ENCODE data around the gene LTC4S.

Gene LTC4S

DNA sequence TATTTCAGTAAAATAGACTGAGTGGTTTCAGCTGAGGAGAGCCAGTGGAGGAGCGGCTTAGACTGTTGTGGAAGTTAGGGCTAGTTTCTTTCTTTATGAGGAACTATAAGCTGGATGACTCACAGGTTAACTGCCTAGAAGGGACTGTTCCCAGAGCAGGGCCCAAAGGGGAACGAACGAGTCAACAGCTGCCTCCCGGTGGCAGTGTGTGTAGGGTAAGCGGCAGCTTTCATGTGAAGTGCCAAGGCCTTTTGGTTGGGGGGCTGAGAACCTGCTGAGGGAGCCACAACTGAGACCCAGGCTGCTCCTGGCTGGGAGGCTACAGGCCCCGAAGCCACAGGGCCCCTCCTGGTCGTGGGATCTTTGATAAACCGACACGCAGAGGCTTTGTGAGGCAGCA, 33.9 kb downstream of the LTC4S start:
- TF ChIP-seq, protein P1, sequence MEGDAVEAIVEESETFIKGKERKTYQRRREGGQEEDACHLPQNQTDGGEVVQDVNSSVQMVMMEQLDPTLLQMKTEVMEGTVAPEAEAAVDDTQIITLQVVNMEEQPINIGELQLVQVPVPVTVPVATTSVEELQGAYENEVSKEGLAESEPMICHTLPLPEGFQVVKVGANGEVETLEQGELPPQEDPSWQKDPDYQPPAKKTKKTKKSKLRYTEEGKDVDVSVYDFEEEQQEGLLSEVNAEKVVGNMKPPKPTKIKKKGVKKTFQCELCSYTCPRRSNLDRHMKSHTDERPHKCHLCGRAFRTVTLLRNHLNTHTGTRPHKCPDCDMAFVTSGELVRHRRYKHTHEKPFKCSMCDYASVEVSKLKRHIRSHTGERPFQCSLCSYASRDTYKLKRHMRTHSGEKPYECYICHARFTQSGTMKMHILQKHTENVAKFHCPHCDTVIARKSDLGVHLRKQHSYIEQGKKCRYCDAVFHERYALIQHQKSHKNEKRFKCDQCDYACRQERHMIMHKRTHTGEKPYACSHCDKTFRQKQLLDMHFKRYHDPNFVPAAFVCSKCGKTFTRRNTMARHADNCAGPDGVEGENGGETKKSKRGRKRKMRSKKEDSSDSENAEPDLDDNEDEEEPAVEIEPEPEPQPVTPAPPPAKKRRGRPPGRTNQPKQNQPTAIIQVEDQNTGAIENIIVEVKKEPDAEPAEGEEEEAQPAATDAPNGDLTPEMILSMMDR (IDR thresholded peaks at IDR 0.05; ENCODE audit: low read length), result no peak

DNA sequence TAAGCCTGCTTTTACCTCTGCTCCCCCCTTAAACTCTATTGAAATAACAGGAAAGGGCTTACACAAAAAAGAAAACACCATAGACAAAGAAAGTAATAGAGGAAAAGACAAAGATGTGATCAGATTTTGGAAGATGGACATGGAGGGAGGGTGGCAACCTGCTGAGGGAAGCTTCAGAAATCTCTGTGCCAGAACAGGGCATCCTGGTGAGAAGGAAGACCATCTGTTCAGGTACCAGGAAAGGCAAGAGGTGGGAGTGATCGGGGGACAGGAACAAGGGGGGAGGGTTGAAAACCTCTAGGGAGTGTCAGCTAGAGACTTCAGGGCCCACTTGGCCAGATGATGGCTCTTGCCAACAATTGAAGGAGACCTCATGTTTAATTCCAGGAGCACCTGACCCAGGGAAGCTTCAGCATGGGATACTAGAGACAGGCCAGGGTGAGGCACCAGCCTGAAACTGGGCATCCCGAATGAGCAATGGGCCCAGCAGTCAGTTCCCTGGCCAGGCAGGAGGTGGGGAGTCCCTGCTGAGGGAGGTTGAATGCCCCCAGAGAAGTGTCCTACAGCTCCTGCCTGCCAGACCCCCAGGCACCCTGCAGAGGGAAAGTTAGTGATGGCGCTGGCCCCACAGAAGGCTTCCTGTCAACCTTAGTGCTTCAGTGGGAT, 35.1 kb downstream of the LTC4S start:
- no peaks in the 10 kb centered on the region for H3K9me3 ChIP-seq (replicated peaks; ENCODE audit: insufficient read depth, low read length)
- no peak overlapping the region for H3K27ac ChIP-seq (ENCODE audit: low read length)
- no peaks in the 10 kb centered on the region for H3K4me1 ChIP-seq (ENCODE audit: low read length)
- H3K9me2 ChIP-seq (replicated peaks; ENCODE audit: insufficient read depth, low read length), result no peaks in the 10 kb centered on the region
- no peak overlapping the region for H3K4me3 ChIP-seq (ENCODE audit: low read length)
- H3K9ac ChIP-seq (ENCODE audit: low read length), result no peak overlapping the region
- peaks cover 16% of the 10 kb centered on the region for H4K20me1 ChIP-seq (ENCODE audit: insufficient read depth, low read length)
- peaks cover 35% of the 10 kb centered on the region for H3F3A ChIP-seq (ENCODE audit: insufficient read depth, low read length)
- H3K4me2 ChIP-seq (ENCODE audit: low read depth, low read length), result no peak overlapping the region
- no peaks in the 10 kb centered on the region for H3K27me3 ChIP-seq (replicated peaks; ENCODE audit: insufficient read depth, low read length)
- TF ChIP-seq EZH2 (optimal IDR thresholded peaks at IDR 0.05; ENCODE audit: low read depth, low read length), result no peak
- no peak for TF ChIP-seq EZH2phosphoT487 (IDR thresholded peaks at IDR 0.05; ENCODE audit: low read length)
- TF ChIP-seq, protein P1 (IDR thresholded peaks at IDR 0.05; ENCODE audit: low read length), result no peak
- peaks cover 78% of the 10 kb centered on the region for H3K79me2 ChIP-seq (ENCODE audit: low read length)
- no peak overlapping the region for H2AFZ ChIP-seq (ENCODE audit: low read length)
- peaks cover 39% of the 10 kb centered on the region for H3K36me3 ChIP-seq (replicated peaks; ENCODE audit: insufficient read depth, low read length)
- DNase-seq, result no peak

More for the DNA sequence above, 33.9 kb downstream of the LTC4S start:
- Histone ChIP-seq H3K79me2 (ENCODE audit: low read length) (peaks cover 79% of the 10 kb centered on the region), H3K9ac (ENCODE audit: low read length) (no peak overlapping the region), H3K27me3 (replicated peaks; ENCODE audit: insufficient read depth, low read length) (no peaks in the 10 kb centered on the region), H3K27ac (ENCODE audit: low read length) (no peak overlapping the region), H3K4me3 (ENCODE audit: low read length) (no peak overlapping the region), H3K4me1 (ENCODE audit: low read length) (0 out of 2 replicates have a peak, but pooled peaks cover 3% of the 10 kb centered on the region), H3K9me3 (replicated peaks; ENCODE audit: insufficient read depth, low read length) (no peaks in the 10 kb centered on the region), H3K9me2 (replicated peaks; ENCODE audit: insufficient read depth, low read length) (no peaks in the 10 kb centered on the region), H3K36me3 (replicated peaks; ENCODE audit: insufficient read depth, low read length) (peaks cover 35% of the 10 kb centered on the region), H2AFZ (ENCODE audit: low read length) (no peak overlapping the region), H3K4me2 (ENCODE audit: low read depth, low read length) (no peak overlapping the region), H3F3A (ENCODE audit: insufficient read depth, low read length) (peaks cover 28% of the 10 kb centered on the region), H4K20me1 (ENCODE audit: insufficient read depth, low read length) (peaks cover 22% of the 10 kb centered on the region)
- no peak for DNase-seq

DNA sequence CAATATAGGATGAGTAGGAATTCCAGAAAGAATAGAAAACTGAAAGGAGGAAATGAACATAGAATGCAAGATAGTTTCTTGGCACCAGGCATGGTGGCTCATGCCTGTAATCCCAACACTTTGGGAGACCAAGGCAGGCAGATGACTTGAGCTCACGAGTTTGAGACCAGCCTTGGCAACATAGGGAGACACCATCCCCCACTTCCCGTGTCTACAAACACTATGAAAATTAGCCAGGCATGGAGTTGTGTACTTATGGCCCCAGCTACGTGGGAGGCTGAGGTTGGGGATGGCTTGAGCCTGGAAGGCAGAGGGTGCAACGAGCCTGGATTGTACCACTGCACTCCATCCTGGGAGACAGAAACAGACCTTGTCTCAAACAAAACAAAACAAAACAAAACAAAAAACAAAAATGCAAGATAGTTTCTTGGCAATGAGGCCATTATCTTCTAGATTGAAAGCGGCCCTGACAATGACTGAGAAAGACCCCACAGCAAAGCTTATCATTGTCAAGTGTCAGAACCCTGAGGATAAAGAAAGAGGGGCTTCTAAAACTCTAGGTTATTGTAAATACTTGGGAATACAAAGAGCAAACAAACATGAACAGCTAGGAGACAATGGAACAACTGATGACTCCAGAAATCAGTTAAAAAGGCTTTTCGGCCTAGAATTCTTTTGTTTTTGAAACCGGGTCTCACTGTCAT, 36.1 kb downstream of the LTC4S start:
- Histone ChIP-seq H3K36me3 (replicated peaks; ENCODE audit: insufficient read depth, low read length) (peaks cover 35% of the 10 kb centered on the region), H3K27me3 (replicated peaks; ENCODE audit: insufficient read depth, low read length) (no peaks in the 10 kb centered on the region), H4K20me1 (ENCODE audit: insufficient read depth, low read length) (peaks cover 8% of the 10 kb centered on the region), H3K4me3 (ENCODE audit: low read length) (no peak overlapping the region), H3K4me1 (ENCODE audit: low read length) (no peaks in the 10 kb centered on the region), H3K4me2 (ENCODE audit: low read depth, low read length) (no peak overlapping the region), H2AFZ (ENCODE audit: low read length) (no peak overlapping the region), H3K27ac (ENCODE audit: low read length) (no peak overlapping the region), H3K9ac (ENCODE audit: low read length) (no peak overlapping the region), H3K9me2 (replicated peaks; ENCODE audit: insufficient read depth, low read length) (no peaks in the 10 kb centered on the region), H3K79me2 (ENCODE audit: low read length) (peaks cover 68% of the 10 kb centered on the region), H3K9me3 (replicated peaks; ENCODE audit: insufficient read depth, low read length) (no peaks in the 10 kb centered on the region), H3F3A (ENCODE audit: insufficient read depth, low read length) (peaks cover 35% of the 10 kb centered on the region)
- TF ChIP-seq EZH2phosphoT487 (IDR thresholded peaks at IDR 0.05; ENCODE audit: low read length) (no peak), EZH2 (optimal IDR thresholded peaks at IDR 0.05; ENCODE audit: low read depth, low read length) (no peak)
- TF ChIP-seq, protein P1 (IDR thresholded peaks at IDR 0.05; ENCODE audit: low read length), result no peak
- no peak for DNase-seq

All from MM.1S (cell line).